NCI-H2029 treated with DMSO at 0.1 percent for 48 hours (cell line): ENCODE data around the gene RNF123.

Experiments
- DNase-seq: peaks from one replicate; lab custom pipeline; 2025; lab: John Stamatoyannopoulos, UW

Gene RNF123

DNA sequence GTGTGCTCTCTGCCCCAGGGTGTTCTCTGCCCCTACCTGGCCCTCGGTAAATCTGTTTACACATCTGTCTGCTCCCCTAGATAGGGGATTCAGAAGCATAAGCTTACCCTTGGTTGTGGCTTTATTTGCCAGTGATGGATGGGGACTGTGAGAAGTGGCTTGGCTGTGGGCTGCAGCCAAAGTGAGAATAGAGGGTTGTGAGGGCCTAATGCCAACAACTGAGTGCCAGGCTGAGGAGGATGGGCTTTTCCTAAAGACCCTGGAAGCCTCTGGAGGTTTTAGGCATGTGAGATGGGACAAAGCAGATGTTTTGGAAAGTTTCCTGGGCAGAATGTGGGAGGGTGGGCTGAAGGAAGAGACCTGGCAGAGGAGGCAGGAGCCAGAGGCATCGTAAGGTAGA is 30.6 kb upstream of the RNF123 start:
- no peak for DNase-seq

DNA sequence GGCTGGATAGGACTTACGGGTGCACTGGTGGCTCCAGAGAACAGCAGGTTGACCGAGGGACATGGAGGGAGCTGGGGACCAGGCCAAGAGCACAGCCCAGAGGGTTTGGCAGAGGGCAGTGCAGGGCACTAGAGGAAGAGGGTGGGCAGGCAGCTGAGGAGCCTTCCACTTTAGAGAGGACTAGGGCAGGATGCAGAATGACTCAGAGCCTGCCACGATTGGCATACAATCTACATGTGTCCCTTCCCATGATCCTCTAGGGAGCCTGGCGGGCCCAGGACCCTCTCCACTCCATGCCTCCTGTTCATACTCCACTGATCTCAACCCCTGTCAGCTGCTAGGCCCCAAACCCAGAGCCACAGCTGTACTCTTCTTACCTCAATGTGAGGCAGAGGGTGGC is 29.6 kb upstream of the RNF123 start:
- DNase-seq = no peak

DNA sequence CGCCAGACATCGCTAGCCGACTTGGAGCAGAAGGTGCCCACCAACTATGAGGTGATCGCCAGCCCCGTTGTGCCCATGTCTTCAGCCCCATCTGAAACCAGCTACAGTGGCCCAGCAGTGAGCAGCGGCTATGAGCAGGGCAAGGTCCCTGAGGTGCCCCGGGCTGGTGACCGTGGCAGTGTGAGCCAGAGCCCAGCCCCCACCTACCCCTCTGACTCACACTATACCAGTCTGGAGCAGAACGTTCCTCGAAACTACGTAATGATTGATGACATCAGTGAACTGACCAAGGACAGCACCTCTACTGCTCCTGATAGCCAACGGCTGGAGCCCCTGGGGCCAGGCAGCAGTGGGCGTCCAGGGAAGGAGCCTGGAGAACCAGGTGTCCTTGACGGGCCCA is 28.1 kb upstream of the RNF123 start:
- no peak for DNase-seq

DNA sequence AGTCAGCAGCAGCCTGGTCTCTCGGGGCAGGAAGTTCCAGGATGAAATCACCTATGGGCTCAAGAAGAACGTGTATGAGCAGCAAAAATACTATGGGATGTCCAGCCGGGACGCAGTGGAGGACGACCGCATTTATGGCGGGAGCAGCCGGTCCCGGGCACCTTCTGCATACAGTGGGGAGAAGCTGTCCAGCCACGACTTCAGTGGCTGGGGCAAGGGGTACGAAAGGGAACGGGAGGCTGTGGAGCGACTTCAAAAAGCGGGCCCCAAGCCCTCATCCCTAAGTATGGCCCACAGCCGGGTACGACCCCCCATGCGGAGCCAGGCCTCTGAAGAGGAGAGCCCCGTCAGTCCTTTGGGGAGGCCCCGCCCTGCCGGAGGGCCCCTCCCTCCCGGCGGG is 27.3 kb upstream of the RNF123 start:
- DNase-seq = no peak

DNA sequence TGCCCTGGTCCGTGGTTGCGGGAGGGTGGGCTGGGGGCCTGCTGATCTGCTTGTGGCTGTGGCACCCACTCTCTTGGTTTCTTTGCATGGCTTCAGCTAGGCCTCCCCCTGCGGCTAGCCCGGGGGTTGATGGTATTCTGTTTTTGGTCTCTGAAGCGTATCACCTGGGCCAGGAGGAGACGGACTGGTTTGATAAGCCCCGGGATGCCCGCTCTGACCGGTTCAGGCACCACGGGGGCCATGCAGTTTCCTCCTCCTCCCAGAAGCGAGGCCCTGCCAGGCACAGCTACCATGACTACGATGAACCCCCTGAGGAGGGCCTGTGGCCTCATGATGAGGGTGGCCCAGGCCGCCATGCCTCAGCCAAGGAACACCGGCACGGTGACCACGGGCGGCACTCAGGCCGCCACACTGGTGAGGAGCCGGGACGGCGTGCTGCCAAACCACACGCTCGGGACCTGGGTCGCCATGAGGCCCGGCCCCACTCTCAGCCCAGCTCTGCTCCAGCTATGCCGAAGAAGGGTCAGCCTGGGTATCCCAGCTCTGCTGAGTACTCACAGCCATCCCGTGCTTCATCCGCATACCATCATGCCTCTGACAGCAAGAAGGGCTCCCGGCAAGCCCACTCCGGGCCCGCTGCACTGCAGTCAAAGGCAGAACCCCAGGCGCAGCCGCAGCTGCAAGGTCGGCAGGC is 26.5 kb upstream of the RNF123 start:
- no peak for DNase-seq

DNA sequence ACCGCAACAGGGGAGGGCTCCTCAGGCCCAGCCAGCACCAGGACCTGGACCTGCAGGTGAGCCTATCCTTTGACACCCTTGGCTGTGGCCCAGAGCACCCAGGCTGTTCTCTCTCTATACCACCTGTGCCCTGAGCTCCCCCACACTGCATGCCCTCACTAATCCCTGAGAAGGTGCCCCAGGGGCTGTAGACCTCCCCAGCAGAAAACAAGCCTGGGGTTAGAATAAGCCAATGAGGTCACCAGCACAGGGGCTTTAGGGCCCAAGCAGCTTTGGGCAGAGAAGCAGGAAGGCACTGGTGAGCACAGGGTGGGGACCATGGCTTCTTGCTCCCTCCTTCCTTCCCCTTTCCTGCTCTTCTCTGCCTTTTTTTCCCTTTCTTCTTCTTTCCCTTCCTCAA is 25.5 kb upstream of the RNF123 start:
- no peak for DNase-seq

DNA sequence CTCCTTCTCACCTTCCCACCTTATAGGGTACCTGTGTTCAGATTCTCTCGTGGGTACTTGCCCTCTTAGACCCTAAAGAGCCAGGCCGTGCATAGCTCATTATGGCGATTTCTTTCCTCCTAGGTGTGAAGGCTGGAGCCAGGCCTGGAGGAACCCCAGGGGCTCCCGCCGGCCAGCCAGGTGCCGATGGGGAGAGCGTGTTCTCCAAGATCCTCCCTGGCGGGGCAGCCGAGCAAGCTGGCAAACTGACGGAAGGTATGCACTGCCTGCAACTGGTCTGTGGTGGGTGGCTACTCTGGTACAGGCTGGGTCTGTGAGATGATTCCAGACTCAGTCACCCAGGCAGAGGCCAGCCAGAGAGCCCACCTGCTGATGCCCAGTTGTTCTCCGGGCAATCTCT is 25.1 kb upstream of the RNF123 start:
- no peak for DNase-seq

DNA sequence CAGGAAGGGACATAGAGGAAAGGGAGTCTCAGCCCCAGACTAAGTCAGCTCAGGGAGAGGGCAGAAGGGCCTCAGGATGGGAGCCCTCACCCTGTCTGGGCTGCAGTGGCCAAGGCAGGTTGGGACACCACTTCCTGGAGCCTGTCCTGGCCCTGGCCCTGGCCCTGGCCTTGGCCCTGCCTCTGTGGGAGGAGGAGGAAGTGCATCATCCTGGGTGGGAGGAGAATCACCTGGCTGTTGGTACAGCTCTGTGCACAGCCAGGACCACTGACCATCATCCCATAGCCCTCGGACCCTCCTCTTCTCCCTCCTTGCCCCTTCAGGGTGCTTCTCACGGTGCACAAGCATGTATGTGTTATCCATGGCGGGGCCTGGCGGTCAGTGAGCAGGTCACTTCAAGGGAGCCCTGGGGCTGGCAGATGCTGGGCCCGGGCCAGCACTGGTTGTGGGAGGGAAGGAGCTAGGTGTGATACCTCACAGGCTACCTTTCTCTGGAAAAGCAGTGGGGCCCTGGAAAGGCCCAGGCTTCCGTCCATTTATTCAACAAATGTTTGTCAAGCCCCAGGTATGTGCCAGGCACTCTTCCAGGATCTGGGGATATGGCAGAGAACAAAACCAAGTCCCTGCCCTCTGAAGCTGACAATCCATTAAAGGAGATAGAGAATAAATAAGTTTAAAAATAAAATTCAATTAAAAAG is 23.4 kb upstream of the RNF123 start:
- no peak for DNase-seq

DNA sequence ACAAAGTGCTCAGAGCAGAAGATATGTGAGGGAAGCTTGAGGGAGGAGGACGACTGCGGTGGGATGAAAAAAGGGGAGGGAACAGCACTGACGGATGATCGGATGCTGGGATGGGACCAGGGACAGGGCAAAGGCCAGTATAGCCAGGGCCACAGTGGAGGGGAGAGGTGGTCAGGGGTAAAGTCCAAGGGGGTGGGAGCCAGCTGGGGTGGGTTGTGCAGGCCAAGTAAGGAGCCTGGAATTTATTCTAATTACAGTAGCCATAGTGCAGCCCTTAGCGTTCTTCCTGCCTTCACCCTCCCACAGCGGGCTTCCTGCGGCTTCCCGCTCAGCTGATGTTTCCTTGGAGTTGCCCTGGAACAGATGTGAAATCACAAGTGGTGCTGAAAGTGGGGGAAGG is 22.8 kb upstream of the RNF123 start:
- no peak for DNase-seq

DNA sequence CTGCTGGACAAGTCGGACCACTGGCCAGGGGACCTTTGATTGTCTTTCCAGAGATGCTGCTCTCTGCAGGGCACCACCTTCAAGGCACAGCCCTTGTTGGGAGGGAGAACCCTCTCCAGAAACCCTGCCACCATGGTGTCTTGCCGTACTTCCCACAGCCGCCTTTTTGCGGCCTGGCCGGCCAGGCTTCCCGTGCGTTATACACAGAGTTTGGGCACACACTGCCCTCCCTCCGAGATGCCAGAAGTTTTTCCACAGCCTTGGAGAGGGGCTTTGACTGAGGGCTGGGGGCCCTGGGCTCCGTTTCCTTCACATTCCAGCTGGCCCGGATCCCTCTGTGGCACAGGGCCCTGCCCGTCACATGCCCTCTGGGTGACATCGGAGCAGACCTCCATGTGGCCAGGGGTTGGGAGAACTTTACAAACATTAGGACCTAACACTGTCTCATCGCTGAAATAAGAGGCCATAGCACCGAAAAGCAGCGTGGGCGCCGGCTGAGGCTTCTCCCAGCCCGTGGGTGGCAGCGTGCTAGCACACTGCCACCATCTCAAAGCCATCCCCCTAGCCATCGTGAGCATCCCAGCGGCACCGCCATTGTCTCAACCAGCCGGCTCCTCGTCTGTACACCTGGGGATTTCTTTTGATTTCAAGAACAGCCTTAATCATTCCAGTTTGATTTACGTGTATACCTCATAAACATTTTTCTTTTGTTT is 21.5 kb upstream of the RNF123 start:
- no peak for DNase-seq

DNA sequence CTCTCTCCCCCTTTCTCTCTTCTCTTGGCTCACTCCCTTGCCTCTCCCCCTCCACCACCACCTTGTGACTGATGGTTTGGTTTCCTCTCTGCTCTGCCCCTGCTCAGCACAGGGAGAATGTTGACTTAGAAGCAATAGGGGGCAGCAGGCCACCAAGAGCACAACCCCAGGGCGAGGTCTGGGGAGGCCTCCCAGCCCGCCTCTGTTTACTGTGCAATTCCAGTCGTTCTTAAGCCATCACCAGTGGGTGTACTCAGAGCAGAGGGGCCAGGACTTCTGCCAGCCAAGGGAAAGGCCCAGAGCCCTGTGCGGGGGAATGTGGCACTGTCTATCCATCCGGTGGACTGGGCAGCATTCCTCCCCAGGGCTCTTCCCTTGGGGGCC is 21.0 kb upstream of the RNF123 start:
- DNase-seq = no peak

DNA sequence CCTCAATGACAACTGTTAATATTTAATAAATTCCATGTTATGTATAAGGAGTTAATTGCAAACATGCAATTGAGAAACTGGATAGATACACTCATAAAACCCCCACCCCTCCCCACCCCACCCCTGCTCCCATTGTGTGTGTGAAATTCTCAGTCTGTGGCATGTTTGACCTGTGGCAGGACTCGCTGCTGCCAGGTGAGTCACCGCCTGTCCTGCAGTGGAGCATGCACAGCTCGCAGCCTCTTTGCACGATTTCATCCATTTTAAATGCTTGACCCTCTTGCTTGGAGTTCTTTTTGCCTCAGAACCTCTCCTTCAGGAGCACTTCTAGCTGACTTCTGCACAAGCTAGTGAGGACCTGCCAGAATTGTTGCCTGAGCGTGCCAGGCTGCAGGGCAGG is 20.5 kb upstream of the RNF123 start:
- no peak for DNase-seq

DNA sequence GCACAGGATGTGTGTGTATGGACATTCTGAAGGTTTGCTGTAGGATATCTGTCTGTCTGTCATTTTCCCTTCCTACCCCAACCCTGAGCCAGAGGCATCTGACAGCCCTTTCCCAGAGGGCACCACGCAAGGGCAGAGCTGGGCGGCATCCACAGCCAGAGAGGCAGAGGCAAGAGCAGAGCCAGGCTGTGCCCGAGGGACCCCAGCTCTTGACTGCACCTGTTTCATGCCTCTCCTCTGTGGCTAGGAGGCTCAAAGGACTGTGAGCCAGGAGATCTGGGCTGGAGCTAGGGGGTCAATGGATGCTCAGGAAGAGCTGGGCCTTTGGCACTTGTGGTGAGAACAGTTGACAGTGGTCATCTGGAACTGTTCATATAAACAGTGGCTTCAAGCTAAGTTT is 20.0 kb upstream of the RNF123 start:
- DNase-seq = no peak

DNA sequence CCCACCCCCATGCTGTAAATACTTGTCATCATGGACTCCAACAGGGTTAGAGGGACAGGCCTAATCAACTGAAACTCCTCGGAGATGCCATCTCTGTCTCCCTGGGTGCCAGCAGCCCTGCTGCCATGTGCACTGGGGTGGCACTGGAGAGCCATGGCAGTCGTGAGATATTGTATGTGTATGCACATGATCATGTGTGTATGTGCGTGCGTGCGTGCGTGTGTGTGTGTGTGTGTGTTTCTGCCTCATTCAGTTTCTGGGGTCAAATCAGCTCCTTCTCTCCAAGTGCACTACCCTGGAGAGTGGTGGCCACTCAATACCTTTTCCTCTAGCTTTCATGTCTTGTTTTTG is 18.4 kb upstream of the RNF123 start:
- no peak for DNase-seq

DNA sequence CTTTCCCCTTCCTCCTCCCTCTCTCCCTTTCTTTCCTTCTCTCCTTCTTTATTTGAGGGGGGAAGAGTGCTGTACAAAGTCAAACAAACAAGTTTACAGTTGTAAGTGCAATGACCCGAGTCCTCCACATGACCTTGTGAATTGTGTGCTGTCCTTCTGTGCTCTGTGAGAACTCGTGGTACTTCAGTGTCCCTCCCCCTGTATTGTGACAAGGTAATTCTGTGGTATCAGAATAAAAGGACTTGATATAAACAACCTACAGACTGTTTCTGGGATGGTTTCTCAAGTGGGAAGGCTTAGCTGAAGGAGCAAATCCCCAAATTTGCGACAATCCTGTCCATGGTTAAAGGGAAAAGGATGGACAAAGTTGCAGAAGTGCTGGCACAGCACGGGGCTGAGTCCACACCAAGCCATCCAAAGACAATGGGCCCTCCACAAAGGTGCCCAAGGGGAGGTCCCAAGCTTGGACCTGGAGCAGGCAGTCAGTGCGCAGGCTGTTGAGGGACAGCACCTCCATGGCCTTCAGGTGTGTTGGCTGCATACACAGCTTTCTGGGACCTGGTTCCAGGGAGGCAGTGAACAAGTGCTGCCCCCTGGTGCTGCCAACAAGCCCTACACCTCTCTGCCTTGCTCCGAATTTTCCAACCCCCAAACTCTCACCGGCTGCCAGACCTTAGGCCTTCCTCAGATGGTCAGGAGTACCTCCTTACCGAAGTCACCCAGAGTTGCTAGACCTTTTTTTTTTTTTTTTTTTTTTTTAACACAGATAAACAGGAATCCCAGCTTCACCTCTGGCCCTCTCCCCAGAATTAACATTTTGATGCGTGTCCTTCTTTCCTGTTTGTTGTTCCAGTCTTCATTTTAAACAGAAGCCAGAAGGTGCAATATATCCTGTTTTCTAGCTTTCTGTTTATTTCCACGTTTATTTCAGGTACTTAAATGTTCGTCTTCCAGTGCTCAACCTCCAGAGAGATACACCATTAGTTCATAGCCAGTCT is 17.8 kb upstream of the RNF123 start:
- DNase-seq = no peak

DNA sequence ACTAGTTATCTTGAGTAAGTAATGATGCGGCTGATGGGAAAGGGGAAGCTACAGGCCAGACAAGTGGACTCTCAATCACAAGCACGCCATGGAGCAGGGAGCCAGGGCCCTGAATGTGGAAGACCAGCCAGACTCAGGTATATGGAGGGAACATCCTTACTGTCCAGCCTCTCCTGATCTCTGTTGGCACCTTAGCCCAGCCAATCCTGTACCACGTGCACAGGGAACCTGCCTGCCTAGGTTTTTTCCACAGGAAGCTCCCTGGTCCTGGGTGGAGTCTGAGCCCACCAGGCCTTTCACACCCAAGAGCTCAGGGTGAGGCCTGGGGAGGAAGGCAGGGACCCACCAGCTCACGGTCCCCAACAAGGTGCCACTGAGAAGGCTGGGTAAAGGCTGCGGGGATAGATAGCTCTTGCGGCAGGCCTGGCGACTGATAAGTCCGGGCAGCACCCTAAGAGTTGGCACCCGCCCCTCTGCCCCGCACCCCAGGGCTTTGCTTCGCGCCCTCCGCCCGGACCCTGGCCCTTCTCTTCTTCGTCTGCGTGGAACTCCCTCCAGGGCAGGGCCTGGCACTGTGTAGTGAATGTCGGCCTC is 16.1 kb upstream of the RNF123 start:
- DNase-seq = no peak

DNA sequence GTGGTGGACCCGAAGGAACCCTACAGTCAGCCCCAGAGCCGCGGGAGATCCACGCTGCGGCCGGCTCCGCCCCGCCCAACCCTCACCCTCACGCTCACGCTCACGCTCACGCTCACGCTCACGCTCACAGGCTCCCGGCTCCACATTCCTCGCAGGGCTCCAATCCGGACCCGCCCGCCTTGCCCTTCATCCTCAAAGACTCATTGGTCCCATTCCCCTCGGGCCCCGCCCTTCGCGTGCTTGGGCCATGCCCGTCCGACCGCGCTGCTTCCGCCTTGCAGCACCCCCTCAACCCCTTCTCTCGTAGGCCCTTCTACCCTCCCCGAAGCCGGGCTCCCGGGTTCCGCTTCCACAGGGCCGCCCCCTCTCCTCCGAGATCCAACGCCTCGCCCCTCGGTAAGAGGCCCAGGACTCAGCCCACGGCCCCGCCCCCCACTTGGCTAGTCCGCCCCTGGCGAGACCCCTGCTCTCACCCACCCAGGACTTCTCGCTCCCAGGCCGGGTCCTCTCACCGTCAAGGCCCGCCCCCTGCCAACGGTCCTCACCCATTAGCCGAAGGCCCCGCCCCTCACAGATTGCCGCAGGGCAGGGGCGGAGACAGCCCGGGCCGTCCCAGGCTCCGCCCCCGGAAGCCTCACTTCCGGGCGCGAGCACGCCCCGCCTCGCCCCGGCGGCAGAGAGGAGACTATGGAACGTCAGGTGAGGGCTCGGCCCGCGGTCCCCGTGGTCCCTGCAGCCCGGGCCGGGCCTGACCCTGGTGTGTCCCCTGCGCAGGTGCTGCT is 15.5 kb upstream of the RNF123 start, which contains the start of gene APEH:
Gene APEH, plus strand, starts transcription at position 637 of the 782 bp plus-strand sequence. Its CDS starts 51 bp downstream, at position 688.
- DNase-seq = no peak

DNA sequence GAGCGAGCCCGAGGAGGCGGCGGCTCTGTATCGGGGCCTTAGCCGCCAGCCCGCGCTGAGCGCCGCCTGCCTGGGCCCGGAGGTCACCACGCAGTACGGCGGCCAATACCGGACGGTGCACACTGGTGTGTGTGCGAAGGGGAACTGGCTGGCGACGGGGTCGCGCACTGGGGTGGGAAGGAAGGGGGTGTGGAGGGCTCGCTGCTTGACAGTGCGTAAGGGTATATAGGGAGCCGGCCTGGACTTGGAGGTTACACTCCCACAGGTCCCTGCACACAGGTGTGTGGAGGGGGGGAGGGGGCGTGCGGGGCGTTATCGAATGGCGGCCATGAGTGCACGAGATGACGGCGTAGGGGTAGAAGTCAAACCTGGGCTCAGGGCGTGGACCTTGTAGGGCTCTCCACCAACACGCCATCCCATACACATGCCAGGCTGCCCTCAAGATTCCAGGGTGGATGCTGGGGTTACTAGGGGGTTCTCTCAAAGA is 14.8 kb upstream of the RNF123 start:
- no peak for DNase-seq

DNA sequence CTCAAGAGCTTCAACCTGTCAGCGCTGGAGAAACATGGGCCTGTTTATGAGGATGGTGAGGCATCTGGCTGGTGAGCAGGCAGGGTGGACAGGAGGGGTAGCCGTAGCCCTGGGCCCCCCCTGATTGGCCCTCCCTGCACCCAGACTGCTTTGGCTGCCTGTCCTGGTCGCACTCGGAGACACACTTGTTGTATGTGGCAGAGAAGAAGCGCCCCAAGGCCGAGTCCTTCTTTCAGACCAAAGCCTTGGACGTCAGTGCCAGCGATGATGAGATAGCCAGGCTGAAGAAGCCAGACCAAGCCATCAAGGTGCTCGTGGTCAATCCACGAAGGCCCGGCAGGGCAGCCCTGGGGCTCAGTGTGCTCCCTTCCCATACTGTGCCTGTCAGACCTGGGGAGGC is 13.4 kb upstream of the RNF123 start:
- DNase-seq = no peak

DNA sequence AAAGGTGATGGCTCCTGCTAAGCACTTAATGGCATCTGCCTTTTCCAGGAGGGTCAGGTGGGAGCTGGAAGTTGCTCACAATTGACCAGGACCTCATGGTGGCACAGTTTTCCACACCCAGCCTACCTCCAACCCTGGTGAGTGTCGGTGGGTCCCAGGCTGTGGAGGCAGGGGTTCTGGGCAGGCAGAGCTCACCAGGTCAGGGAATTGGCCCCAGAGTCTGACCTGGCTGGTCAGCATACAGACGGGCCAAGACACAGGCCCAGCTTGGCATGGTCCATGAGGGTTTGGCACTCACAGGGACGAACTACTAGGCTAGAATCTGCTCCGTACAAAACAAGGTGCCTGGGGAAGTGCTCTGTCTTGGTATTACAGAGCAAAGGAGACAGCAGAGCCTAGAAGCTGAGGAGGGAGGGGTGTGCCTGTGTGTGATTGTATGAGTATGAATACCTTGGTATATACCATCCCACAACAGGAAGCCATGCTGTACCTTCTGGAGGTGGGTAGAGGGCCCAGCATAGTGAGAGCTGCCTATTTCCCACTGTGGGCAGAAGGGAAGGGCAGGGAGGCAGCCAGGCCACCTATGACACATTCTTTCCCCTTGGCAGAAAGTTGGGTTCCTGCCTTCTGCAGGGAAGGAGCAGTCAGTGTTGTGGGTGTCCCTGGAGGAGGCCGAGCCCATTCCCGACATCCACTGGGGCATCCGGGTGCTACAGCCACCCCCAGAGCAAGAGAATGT is 8.7 kb upstream of the RNF123 start:
- no peak for DNase-seq
